ENCODE data around the gene FBXW11. TPM values are rescaled to one million over a fixed set of nuclear protein-coding genes. Genes with fewer than 3 reads are reported as not detected.

The FBXW11 gene
- polyA plus RNA-seq, 2 of the 4 experiments (the other 2 are of a cell fraction): 39.3 to 80.2 TPM

DNA sequence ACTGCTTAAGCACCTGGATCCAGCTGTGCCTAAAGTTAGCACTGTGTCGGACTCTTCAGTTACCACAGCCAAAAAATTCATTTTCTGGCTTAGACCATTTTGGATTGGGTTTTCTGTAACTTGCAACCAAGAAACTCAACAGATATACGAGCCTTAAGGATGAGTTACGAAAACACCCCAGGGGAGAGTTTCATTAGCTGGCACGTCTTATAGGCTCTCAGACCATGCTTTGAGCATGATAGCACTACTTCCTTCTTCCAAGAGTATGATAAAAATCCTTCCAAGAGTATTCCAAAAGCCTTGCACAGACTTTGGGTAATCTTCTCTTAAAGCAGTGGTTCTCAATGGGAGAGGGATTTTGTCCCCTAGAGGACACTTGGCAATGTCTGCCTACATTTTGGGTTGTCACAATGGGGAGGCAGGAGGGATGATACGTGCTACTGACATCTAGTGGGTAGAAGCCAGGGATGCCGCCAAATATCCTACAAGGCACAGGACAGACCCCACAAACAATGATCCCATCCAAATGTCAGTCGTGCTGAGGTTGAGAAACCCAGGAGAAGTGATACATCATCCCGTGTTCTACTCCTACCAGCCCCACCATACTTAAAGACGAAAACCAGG lies 156.0 kb downstream of the FBXW11 start:
- 75% methylated on average over 9 of the region's 9 CpGs for WGBS (ENCODE audit: missing lambda C conversion rate)
- FAIRE-seq: peak; percentile 65
- Histone ChIP-seq H3K4me2 (no peak overlapping the region), H3K4me1 (no peaks in the 10 kb centered on the region), H3K4me3 (no peak overlapping the region), H3K9me3 (no peaks in the 10 kb centered on the region), H3K27ac (no peak overlapping the region)
- no peak for TF ChIP-seq RCOR1 (IDR thresholded peaks at IDR 0.05; ENCODE audit: low read depth, low read length)
- no peak for TF ChIP-seq KDM5A (IDR thresholded peaks at IDR 0.05)
- no peak for TF ChIP-seq FOSB (CRISPR knock-in tag; IDR thresholded peaks at IDR 0.05)
- no peak for TF ChIP-seq FOSL2 (IDR thresholded peaks at IDR 0.05)
- no peak for TF ChIP-seq FOSL2 (CRISPR knock-in tag; IDR thresholded peaks at IDR 0.05)
- TF ChIP-seq SMC3 (IDR thresholded peaks at IDR 0.05): peak; percentile 49; the same call in 1 of the 3 replicates
- no peak for TF ChIP-seq MYC (IDR thresholded peaks at IDR 0.05; ENCODE audit: borderline replicate concordance, low read length)
- TF ChIP-seq, protein P1, sequence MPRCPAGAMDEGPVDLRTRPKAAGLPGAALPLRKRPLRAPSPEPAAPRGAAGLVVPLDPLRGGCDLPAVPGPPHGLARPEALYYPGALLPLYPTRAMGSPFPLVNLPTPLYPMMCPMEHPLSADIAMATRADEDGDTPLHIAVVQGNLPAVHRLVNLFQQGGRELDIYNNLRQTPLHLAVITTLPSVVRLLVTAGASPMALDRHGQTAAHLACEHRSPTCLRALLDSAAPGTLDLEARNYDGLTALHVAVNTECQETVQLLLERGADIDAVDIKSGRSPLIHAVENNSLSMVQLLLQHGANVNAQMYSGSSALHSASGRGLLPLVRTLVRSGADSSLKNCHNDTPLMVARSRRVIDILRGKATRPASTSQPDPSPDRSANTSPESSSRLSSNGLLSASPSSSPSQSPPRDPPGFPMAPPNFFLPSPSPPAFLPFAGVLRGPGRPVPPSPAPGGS (IDR thresholded peaks at IDR 0.05): no peak
- no peak for TF ChIP-seq RFX5 (IDR thresholded peaks at IDR 0.05)
- peak; percentile 51 to 58 for TF ChIP-seq RAD21 (conservative IDR thresholded peaks at IDR 0.05 in 1 of 2, IDR thresholded peaks at IDR 0.05 in 1 of 2)
- no peak for TF ChIP-seq HEYL (CRISPR knock-in tag; IDR thresholded peaks at IDR 0.05)
- TF ChIP-seq NR3C1 (IDR thresholded peaks at IDR 0.05): no peak
- TF ChIP-seq, protein P2, sequence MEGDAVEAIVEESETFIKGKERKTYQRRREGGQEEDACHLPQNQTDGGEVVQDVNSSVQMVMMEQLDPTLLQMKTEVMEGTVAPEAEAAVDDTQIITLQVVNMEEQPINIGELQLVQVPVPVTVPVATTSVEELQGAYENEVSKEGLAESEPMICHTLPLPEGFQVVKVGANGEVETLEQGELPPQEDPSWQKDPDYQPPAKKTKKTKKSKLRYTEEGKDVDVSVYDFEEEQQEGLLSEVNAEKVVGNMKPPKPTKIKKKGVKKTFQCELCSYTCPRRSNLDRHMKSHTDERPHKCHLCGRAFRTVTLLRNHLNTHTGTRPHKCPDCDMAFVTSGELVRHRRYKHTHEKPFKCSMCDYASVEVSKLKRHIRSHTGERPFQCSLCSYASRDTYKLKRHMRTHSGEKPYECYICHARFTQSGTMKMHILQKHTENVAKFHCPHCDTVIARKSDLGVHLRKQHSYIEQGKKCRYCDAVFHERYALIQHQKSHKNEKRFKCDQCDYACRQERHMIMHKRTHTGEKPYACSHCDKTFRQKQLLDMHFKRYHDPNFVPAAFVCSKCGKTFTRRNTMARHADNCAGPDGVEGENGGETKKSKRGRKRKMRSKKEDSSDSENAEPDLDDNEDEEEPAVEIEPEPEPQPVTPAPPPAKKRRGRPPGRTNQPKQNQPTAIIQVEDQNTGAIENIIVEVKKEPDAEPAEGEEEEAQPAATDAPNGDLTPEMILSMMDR (IDR thresholded peaks at IDR 0.05): peak; percentile 53
- DNase-seq (ENCODE audit: low read depth in 1 of 2, low spot score in 1 of 2): peak; percentile 33 to 45
- ATAC-seq: peak; percentile 71 to 79; a peak in 5 of 6 replicates
- CTCF ChIA-PET: interaction anchor here (0.7 to 1.6 kb wide), 12 partner anchors 8 to 432 kb away, joined by 3 to 12 read pairs (median 3); no protein-coding TSS in a partner anchor
- POLR2A ChIA-PET: no interaction called here

DNA sequence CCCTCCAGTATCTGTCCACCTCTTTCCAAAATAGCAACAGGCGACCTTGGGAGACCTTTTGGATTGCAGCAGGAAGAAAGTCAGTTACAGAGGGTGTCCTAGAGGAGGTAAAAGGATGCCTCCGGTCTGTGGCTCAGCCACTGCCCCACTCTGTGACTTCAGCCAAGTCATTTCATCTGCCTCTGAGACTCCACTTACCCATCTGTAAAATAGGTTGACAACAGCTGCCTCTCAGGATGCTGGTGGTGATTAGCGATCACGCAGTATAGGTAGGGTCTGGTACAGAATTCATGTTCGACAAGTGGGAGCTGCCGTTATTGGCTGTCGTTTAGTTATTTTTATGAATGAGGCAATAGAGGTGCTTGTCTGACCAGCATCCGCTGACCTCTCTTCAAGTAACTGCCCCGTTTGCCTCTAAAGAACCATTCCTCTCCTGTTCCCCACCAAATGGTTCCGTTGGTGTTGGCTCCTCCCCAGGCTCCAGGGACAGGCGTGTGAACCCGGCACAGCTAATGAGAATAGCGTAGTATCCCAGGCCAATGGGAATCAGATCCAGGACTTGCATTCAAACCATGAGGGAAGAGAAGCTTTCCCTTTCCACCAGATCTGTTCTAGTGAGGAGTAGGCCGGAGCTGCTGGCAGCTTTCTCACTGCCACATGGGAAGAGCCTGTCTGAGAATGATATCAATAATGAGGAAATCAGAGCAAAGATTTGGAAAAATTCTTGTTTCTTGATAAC lies 156.7 kb downstream of the FBXW11 start:
- DNase-seq (ENCODE audit: low read depth in 1 of 2, low spot score in 1 of 2) (no peak), FAIRE-seq (no peak), ATAC-seq (no peak)
- Histone ChIP-seq H3K27ac (no peak overlapping the region), H3K4me2 (no peak overlapping the region), H3K4me3 (no peak overlapping the region), H3K4me1 (no peaks in the 10 kb centered on the region), H3K9me3 (no peaks in the 10 kb centered on the region)
- TF ChIP-seq EHF (CRISPR knock-in tag; IDR thresholded peaks at IDR 0.05): no peak
- TF ChIP-seq MAFK (IDR thresholded peaks at IDR 0.05; ENCODE audit: partially characterized antibody): no peak
- no peak for TF ChIP-seq FOSL2 (IDR thresholded peaks at IDR 0.05)
- TF ChIP-seq FOSL2 (CRISPR knock-in tag; IDR thresholded peaks at IDR 0.05): no peak
- no peak for TF ChIP-seq NFE2L2 (conservative IDR thresholded peaks at IDR 0.05; ENCODE audit: low read length)
- TF ChIP-seq, protein P3, sequence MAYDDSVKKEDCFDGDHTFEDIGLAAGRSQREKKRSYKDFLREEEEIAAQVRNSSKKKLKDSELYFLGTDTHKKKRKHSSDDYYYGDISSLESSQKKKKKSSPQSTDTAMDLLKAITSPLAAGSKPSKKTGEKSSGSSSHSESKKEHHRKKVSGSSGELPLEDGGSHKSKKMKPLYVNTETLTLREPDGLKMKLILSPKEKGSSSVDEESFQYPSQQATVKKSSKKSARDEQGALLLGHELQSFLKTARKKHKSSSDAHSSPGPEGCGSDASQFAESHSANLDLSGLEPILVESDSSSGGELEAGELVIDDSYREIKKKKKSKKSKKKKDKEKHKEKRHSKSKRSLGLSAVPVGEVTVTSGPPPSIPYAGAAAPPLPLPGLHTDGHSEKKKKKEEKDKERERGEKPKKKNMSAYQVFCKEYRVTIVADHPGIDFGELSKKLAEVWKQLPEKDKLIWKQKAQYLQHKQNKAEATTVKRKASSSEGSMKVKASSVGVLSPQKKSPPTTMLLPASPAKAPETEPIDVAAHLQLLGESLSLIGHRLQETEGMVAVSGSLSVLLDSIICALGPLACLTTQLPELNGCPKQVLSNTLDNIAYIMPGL (CRISPR knock-in tag; IDR thresholded peaks at IDR 0.05; ENCODE audit: borderline replicate concordance): no peak
- no peak for TF ChIP-seq POLR2A (IDR thresholded peaks at IDR 0.05; ENCODE audit: low read length)
- TF ChIP-seq, protein P4, sequence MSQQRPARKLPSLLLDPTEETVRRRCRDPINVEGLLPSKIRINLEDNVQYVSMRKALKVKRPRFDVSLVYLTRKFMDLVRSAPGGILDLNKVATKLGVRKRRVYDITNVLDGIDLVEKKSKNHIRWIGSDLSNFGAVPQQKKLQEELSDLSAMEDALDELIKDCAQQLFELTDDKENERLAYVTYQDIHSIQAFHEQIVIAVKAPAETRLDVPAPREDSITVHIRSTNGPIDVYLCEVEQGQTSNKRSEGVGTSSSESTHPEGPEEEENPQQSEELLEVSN (IDR thresholded peaks at IDR 0.05; ENCODE audit: borderline replicate concordance, low read depth): no peak
- TF ChIP-seq HOXB13 (CRISPR knock-in tag; IDR thresholded peaks at IDR 0.05; ENCODE audit: low read depth): no peak
- TF ChIP-seq KDM5A (IDR thresholded peaks at IDR 0.05): no peak
- TF ChIP-seq SREBF2 (IDR thresholded peaks at IDR 0.05): no peak
- no peak for TF ChIP-seq HOXA7 (CRISPR knock-in tag; IDR thresholded peaks at IDR 0.05)
- no peak for TF ChIP-seq ZC3H11A (IDR thresholded peaks at IDR 0.05)
- no peak for TF ChIP-seq CHD4 (IDR thresholded peaks at IDR 0.05; ENCODE audit: borderline replicate concordance)
- WGBS (ENCODE audit: missing lambda C conversion rate): 92% methylated on average over 14 of the region's 14 CpGs
- ChIA-PET POLR2A (no interaction called here), CTCF (interaction anchor here (0.7 to 1.6 kb wide), 13 partner anchors 9 to 431 kb away, joined by 3 to 12 read pairs (median 3); no protein-coding TSS in a partner anchor)
